Measurements from ENCODE around the gene LRRC4C. TPM values are rescaled to one million over a fixed set of nuclear protein-coding genes. Genes with fewer than 3 reads are reported as not detected.
"Not testable (repeated sequence)": the region's sequence is repeated elsewhere in the genome, so short reads cannot be mapped to it uniquely, and the experiment has no call there.

LRRC4C gene
- total RNA-seq, 1 donor from 2014 or later: 2.2 TPM

GRCh38 chr11:41031551-41032060 is 427.8 kb downstream of the LRRC4C start:
- no peak for DNase-seq (ENCODE audit: low spot score)

- DNase-seq (ENCODE audit: low spot score): no peak
Observed at GRCh38 chr11:41020259-41020658, 439.2 kb downstream of the LRRC4C start.

- not testable (repeated sequence) for DNase-seq (ENCODE audit: low spot score)
Observed at GRCh38 chr11:41019666-41020065, 439.8 kb downstream of the LRRC4C start.

- DNase-seq (ENCODE audit: low spot score): no peak
Observed at GRCh38 chr11:41018224-41018623, 441.2 kb downstream of the LRRC4C start.

- no peak for DNase-seq (ENCODE audit: low spot score)
Observed at GRCh38 chr11:41010361-41011050, 448.9 kb downstream of the LRRC4C start.

- DNase-seq (ENCODE audit: low spot score): no peak
Observed at GRCh38 chr11:41005986-41006385, 453.5 kb downstream of the LRRC4C start.

- no peak for DNase-seq (ENCODE audit: low spot score)
Observed at GRCh38 chr11:41003339-41004282, 455.8 kb downstream of the LRRC4C start.

GRCh38 chr11:40998920-40999319 is 460.5 kb downstream of the LRRC4C start:
- no peak for DNase-seq (ENCODE audit: low spot score)

- no peak for DNase-seq (ENCODE audit: low spot score)
Observed at GRCh38 chr11:40987776-40988435, 471.5 kb downstream of the LRRC4C start.

- no peak for DNase-seq (ENCODE audit: low spot score)
Observed at GRCh38 chr11:40986320-40986719, 473.1 kb downstream of the LRRC4C start.

- DNase-seq (ENCODE audit: low spot score): no peak
Observed at GRCh38 chr11:40975076-40975475, 484.4 kb downstream of the LRRC4C start.

- DNase-seq (ENCODE audit: low spot score): no peak
Observed at GRCh38 chr11:40974186-40974795, 485.2 kb downstream of the LRRC4C start.

- DNase-seq (ENCODE audit: low spot score): no peak
Observed at GRCh38 chr11:40958707-40959106, 500.7 kb downstream of the LRRC4C start.

GRCh38 chr11:40952479-40952878 is 507.0 kb downstream of the LRRC4C start:
- no peak for DNase-seq (ENCODE audit: low spot score)

- DNase-seq (ENCODE audit: low spot score): no peak
Observed at GRCh38 chr11:40938002-40938401, 521.5 kb downstream of the LRRC4C start.

GRCh38 chr11:40924915-40925314 is 534.5 kb downstream of the LRRC4C start:
- DNase-seq (ENCODE audit: low spot score): no peak

GRCh38 chr11:40921246-40921645 is 538.2 kb downstream of the LRRC4C start:
- DNase-seq (ENCODE audit: low spot score): no peak

GRCh38 chr11:40910774-40911173 is 548.7 kb downstream of the LRRC4C start:
- not testable (repeated sequence) for DNase-seq (ENCODE audit: low spot score)

GRCh38 chr11:40894501-40894900 is 565.0 kb downstream of the LRRC4C start:
- DNase-seq (ENCODE audit: low spot score): no peak

- no peak for DNase-seq (ENCODE audit: low spot score)
Observed at GRCh38 chr11:40885250-40885954, 574.0 kb downstream of the LRRC4C start.

GRCh38 chr11:40882301-40882700 is 577.2 kb downstream of the LRRC4C start:
- no peak for DNase-seq (ENCODE audit: low spot score)
